ENCODE measurements around the gene PAM. TPM values are rescaled to one million over a fixed set of nuclear protein-coding genes. Genes with fewer than 3 reads are reported as not detected.

Gene PAM
- polyA plus RNA-seq, 1 donor (not counting 4 experiments of a cell fraction or from before 2014, with no cell fraction given): 149 TPM

DNA sequence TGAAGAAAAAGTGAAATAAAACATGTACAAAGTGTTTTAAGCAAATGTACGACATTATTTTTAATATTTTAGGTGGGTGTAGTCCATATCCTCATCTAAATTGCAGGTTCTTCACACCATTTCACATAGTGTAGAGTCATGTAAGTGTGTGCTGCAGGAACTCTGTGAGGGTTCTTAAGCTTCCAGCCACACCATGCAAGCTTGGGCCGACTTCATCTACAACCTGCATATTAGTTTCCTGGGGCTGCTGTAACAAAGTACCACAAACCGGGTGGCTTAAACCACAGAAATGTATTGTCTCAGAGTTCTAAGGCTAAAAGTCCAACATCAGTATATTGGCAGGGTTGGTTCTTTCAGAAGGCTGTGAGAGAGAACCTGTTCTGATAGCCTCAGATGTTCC, 10.2 kb downstream of the PAM start:
- no peak overlapping the region for H2AFZ ChIP-seq (ENCODE audit: control insufficient read depth, low read length)
- H3K4me2 ChIP-seq (ENCODE audit: control insufficient read depth, extremely low read depth, insufficient read depth, low read depth, low read length): no peak overlapping the region
- DNase-seq (ENCODE audit: low read depth, low spot score) (no peak), FAIRE-seq (no peak)
- no peak overlapping the region for H3K4me3 ChIP-seq (ENCODE audit: control insufficient read depth in 2 of 3, extremely low read depth in 1 of 3, insufficient read depth in 2 of 3, low read depth in 1 of 3, low read length in 3 of 3)
- H3K27me3 ChIP-seq (ENCODE audit: control insufficient read depth, extremely low read depth, insufficient read depth, low read length): no peaks in the 10 kb centered on the region
- H3K27ac ChIP-seq (ENCODE audit: control insufficient read depth, insufficient read depth, low read length): no peak overlapping the region
- dilution Hi-C loops (cut with MboI; ENCODE audit: extremely low pct_ligation_motif_present, low sequenced_read_pairs): no loop called here
- H3K4me1 ChIP-seq (ENCODE audit: control insufficient read depth, extremely low read depth, insufficient read depth, low read length): peaks cover 26% of the 10 kb centered on the region
- no peaks in the 10 kb centered on the region for H3K36me3 ChIP-seq (ENCODE audit: control insufficient read depth in 2 of 2, extremely low read depth in 1 of 2, insufficient read depth in 2 of 2, low read length in 2 of 2)
- H3K9me1 ChIP-seq (ENCODE audit: control insufficient read depth, extremely low read depth, insufficient read depth, low read length): peaks cover 5% of the 10 kb centered on the region
- TF ChIP-seq, protein P1, sequence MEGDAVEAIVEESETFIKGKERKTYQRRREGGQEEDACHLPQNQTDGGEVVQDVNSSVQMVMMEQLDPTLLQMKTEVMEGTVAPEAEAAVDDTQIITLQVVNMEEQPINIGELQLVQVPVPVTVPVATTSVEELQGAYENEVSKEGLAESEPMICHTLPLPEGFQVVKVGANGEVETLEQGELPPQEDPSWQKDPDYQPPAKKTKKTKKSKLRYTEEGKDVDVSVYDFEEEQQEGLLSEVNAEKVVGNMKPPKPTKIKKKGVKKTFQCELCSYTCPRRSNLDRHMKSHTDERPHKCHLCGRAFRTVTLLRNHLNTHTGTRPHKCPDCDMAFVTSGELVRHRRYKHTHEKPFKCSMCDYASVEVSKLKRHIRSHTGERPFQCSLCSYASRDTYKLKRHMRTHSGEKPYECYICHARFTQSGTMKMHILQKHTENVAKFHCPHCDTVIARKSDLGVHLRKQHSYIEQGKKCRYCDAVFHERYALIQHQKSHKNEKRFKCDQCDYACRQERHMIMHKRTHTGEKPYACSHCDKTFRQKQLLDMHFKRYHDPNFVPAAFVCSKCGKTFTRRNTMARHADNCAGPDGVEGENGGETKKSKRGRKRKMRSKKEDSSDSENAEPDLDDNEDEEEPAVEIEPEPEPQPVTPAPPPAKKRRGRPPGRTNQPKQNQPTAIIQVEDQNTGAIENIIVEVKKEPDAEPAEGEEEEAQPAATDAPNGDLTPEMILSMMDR (optimal IDR thresholded peaks at IDR 0.05 in 1 of 3, IDR thresholded peaks at IDR 0.05 in 1 of 3, conservative IDR thresholded peaks at IDR 0.05 in 1 of 3; ENCODE audit: extremely low read depth in 1 of 3, insufficient read depth in 2 of 3, low read length in 3 of 3): no peak
- TF ChIP-seq EZH2 (IDR thresholded peaks at IDR 0.05; ENCODE audit: low read length): no peak
- H4K20me1 ChIP-seq (ENCODE audit: control insufficient read depth, extremely low read depth, insufficient read depth, low read length): peaks cover 2% of the 10 kb centered on the region
- H3K9ac ChIP-seq (ENCODE audit: control insufficient read depth, extremely low read depth, insufficient read depth, low read length): no peak overlapping the region
- H3K79me2 ChIP-seq (ENCODE audit: control insufficient read depth, insufficient read depth, low read length): peaks cover 67% of the 10 kb centered on the region
- no peaks in the 10 kb centered on the region for H3K9me3 ChIP-seq (ENCODE audit: control insufficient read depth, low read depth, low read length)

DNA sequence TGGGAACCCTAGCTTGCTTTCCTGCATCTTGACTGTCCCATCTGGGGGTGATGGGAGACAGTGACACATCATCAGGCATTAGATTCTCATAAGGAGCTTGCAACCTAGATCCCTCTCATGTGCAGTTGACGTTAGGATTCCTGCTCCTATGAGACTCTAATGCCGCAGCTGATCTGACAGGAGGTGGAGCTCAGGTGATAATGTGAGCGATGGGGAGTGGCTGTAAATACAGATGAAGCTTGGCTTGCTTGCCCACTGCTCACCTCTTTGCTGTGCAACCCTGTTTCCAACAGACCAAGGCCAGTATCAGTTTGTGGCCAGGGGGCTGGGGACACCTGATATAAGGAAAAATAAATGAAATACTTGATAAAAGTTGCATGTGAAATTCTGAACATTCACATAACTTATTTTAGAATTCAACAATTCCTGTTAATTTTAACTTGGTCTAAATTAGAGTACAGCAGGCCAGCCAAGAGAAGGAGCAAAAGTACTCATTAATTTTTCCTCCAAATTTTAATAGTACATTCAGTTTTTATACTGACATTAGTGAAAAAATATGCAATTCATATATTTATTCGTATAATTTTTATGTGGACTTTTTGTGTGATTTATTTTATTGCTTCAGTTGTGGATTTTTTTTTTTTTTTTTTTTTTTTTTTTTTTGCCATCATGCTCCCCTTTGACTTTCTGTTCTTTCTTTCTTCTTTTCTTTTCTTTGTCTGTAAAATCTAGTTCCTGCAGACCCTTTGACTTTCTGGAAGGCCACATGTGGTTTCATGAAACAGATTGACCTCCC, 11.4 kb downstream of the PAM start:
- FAIRE-seq (no peak), DNase-seq (ENCODE audit: low read depth, low spot score) (no peak)
- Histone ChIP-seq H3K4me2 (ENCODE audit: control insufficient read depth, extremely low read depth, insufficient read depth, low read depth, low read length) (no peak overlapping the region), H2AFZ (ENCODE audit: control insufficient read depth, low read length) (no peak overlapping the region), H3K9me1 (ENCODE audit: control insufficient read depth, extremely low read depth, insufficient read depth, low read length) (peaks cover 5% of the 10 kb centered on the region), H3K36me3 (ENCODE audit: control insufficient read depth in 2 of 2, extremely low read depth in 1 of 2, insufficient read depth in 2 of 2, low read length in 2 of 2) (no peaks in the 10 kb centered on the region), H3K79me2 (ENCODE audit: control insufficient read depth, insufficient read depth, low read length) (peaks cover 65% of the 10 kb centered on the region), H3K27me3 (ENCODE audit: control insufficient read depth, extremely low read depth, insufficient read depth, low read length) (no peaks in the 10 kb centered on the region), H3K4me3 (ENCODE audit: control insufficient read depth in 2 of 3, extremely low read depth in 1 of 3, insufficient read depth in 2 of 3, low read depth in 1 of 3, low read length in 3 of 3) (no peak overlapping the region), H3K27ac (ENCODE audit: control insufficient read depth, insufficient read depth, low read length) (no peak overlapping the region), H3K4me1 (ENCODE audit: control insufficient read depth, extremely low read depth, insufficient read depth, low read length) (peaks cover 20% of the 10 kb centered on the region), H3K9ac (ENCODE audit: control insufficient read depth, extremely low read depth, insufficient read depth, low read length) (no peak overlapping the region), H4K20me1 (ENCODE audit: control insufficient read depth, extremely low read depth, insufficient read depth, low read length) (peaks cover 2% of the 10 kb centered on the region), H3K9me3 (ENCODE audit: control insufficient read depth, low read depth, low read length) (no peaks in the 10 kb centered on the region)
- dilution Hi-C loops (cut with MboI; ENCODE audit: extremely low pct_ligation_motif_present, low sequenced_read_pairs): no loop called here
- no peak for TF ChIP-seq EZH2 (IDR thresholded peaks at IDR 0.05; ENCODE audit: low read length)
- TF ChIP-seq, protein P1 (optimal IDR thresholded peaks at IDR 0.05 in 1 of 3, IDR thresholded peaks at IDR 0.05 in 1 of 3, conservative IDR thresholded peaks at IDR 0.05 in 1 of 3; ENCODE audit: extremely low read depth in 1 of 3, insufficient read depth in 2 of 3, low read length in 3 of 3): no peak
